K562 (cell line): Measurements from ENCODE around the gene SORBS2.

Experiments used
- BRCA1 ChIP-seq, 2 experiments: fragments of 450-650 bp in 1 of 2; sonication (generic) in 1 of 2; formaldehyde crosslinking in 1 of 2; IDR thresholded peaks; 2 replicates each; pipeline versions ENCODE4 v1.5.0 to v1.6.1; 2017 to 2020; ENCODE audit warnings: mild to moderate bottlenecking in 1 of 2, missing genetic modification reagents in 1 of 2
- EP400 ChIP-seq: fragments of 450-650 bp; IDR thresholded peaks from 2 replicates; pipeline ENCODE4 v1.6.1; 2017; ENCODE audit warnings: antibody characterized with exemption, mild to moderate bottlenecking, moderate library complexity
- FIP1L1 ChIP-seq: fragments of 200-400 bp; formaldehyde crosslinking; IDR thresholded peaks from 2 replicates; pipeline ENCODE4 v1.6.1; 2018; ENCODE audit warnings: mild to moderate bottlenecking, low read depth, low read length; ENCODE audit not compliant: poor library complexity, severe bottlenecking
- GTF2F1 ChIP-seq: IDR thresholded peaks from 2 replicates; pipeline ENCODE4 v1.6.1; 2011; ENCODE audit warnings: low read depth, low read length, improper control_type of control experiment
- KDM2B ChIP-seq: fragments of 250-450 bp; sonication (Bioruptor Pico); IDR thresholded peaks from 2 replicates; pipeline ENCODE4 v1.8.0; 2021; ENCODE audit warnings: mild to moderate bottlenecking, moderate library complexity
- MEF2A ChIP-seq: IDR thresholded peaks from 2 replicates; pipeline ENCODE4 v1.6.1; 2011; ENCODE audit warnings: low read depth, mild to moderate bottlenecking, low read length, moderate library complexity; ENCODE audit not compliant: control insufficient read depth
- POLR2A ChIP-seq: fragments of 450-650 bp; conservative IDR thresholded peaks from 2 replicates; pipeline ENCODE4 v1.6.1; 2016
- RCOR1 ChIP-seq, 2 experiments: IDR thresholded peaks; 2 replicates each; pipeline ENCODE4 v1.6.1; 2012; ENCODE audit warnings: low read depth in 2 of 2, low read length in 2 of 2, borderline replicate concordance in 1 of 2, improper control_type of control experiment in 1 of 2
- XRCC4 ChIP-seq: IDR thresholded peaks from one replicate; pipeline ENCODE4 v1.6.1; 2011; ENCODE audit not compliant: insufficient read depth, insufficient read length; ENCODE audit errors: extremely low read depth
- ZFP36 ChIP-seq: fragments of 150-350 bp; IDR thresholded peaks from 2 replicates; pipeline ENCODE4 v1.6.1; 2018; ENCODE audit warnings: low read length, low read depth; ENCODE audit not compliant: partially characterized antibody
- TF ChIP-seq, protein P1 (sequence below), 3 experiments: IDR thresholded peaks in 2 of 3; conservative IDR thresholded peaks in 1 of 3; 2 replicates each; pipeline ENCODE4 v1.5.1; 2011 to 2012; ENCODE audit warnings: low read length in 3 of 3, mild to moderate bottlenecking in 3 of 3, control low read depth in 2 of 3, improper control_type of control experiment in 1 of 3, inconsistent platforms in 1 of 3, low read depth in 1 of 3, mixed read lengths in 1 of 3, moderate library complexity in 1 of 3; ENCODE audit not compliant: insufficient read depth in 2 of 3
- TF ChIP-seq, protein P2 (sequence below): sonication (generic); formaldehyde crosslinking; IDR thresholded peaks from 2 replicates; pipeline ENCODE4 v1.8.1; 2022; ENCODE audit warnings: missing genetic modification reagents
- TF ChIP-seq, protein P3 (sequence below): fragments of 450-650 bp; formaldehyde crosslinking; IDR thresholded peaks from 2 replicates; pipeline ENCODE4 v1.4.0; 2022; ENCODE audit warnings: missing genetic modification characterization

DNA sequence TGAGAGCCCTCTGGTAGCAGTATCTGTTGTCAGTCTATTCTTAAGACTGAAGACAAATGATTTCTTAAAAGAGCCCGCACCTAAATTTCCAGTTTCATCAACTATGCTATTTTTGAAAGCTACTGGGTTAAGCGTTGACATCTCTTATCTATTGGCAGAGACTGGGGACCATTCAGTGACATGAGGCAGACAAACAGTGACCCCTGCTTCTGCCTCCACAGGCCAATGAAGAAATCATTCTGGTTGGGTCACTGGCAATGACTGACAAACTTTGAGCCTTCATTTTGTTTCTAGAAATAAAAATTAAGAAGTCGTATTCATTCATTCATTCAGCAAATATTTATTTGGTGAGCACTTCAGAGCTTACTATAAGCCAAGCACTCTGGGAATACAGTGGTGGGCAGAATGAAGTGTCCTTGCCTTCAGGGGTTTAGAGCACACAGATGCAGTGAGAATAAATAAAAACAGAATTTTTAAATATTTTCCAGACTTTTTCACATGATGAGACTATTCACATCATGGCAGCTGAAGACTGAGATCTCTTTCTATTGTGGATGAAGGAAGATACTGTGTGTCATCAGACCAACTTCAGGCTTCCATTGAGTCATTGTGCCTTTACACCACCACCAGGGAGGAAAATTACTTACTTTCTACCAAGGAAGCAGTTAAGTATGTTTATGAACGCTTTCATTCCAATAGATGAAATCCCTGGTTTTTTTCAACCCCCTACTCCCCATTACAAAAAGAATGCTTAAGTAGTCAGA lies 36.0 kb downstream of the SORBS2 start:
- no peak for TF ChIP-seq RCOR1 (IDR thresholded peaks at IDR 0.05; ENCODE audit: borderline replicate concordance in 1 of 2, low read depth in 2 of 2, low read length in 2 of 2)
- TF ChIP-seq, protein P1, sequence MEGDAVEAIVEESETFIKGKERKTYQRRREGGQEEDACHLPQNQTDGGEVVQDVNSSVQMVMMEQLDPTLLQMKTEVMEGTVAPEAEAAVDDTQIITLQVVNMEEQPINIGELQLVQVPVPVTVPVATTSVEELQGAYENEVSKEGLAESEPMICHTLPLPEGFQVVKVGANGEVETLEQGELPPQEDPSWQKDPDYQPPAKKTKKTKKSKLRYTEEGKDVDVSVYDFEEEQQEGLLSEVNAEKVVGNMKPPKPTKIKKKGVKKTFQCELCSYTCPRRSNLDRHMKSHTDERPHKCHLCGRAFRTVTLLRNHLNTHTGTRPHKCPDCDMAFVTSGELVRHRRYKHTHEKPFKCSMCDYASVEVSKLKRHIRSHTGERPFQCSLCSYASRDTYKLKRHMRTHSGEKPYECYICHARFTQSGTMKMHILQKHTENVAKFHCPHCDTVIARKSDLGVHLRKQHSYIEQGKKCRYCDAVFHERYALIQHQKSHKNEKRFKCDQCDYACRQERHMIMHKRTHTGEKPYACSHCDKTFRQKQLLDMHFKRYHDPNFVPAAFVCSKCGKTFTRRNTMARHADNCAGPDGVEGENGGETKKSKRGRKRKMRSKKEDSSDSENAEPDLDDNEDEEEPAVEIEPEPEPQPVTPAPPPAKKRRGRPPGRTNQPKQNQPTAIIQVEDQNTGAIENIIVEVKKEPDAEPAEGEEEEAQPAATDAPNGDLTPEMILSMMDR (IDR thresholded peaks at IDR 0.05 in 2 of 3, conservative IDR thresholded peaks at IDR 0.05 in 1 of 3; ENCODE audit: insufficient read depth in 2 of 3, low read depth in 1 of 3, low read length in 3 of 3): no peak
- TF ChIP-seq BRCA1 (IDR thresholded peaks at IDR 0.05): no peak
- no peak for TF ChIP-seq BRCA1 (CRISPR knock-in tag; IDR thresholded peaks at IDR 0.05)
- TF ChIP-seq, protein P2, sequence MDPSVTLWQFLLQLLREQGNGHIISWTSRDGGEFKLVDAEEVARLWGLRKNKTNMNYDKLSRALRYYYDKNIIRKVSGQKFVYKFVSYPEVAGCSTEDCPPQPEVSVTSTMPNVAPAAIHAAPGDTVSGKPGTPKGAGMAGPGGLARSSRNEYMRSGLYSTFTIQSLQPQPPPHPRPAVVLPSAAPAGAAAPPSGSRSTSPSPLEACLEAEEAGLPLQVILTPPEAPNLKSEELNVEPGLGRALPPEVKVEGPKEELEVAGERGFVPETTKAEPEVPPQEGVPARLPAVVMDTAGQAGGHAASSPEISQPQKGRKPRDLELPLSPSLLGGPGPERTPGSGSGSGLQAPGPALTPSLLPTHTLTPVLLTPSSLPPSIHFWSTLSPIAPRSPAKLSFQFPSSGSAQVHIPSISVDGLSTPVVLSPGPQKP (CRISPR knock-in tag): no peak
- TF ChIP-seq, protein P3, sequence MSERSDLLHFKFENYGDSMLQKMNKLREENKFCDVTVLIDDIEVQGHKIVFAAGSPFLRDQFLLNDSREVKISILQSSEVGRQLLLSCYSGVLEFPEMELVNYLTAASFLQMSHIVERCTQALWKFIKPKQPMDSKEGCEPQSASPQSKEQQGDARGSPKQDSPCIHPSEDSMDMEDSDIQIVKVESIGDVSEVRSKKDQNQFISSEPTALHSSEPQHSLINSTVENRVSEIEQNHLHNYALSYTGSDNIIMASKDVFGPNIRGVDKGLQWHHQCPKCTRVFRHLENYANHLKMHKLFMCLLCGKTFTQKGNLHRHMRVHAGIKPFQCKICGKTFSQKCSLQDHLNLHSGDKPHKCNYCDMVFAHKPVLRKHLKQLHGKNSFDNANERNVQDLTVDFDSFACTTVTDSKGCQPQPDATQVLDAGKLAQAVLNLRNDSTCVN (CRISPR knock-in tag): no peak
- TF ChIP-seq KDM2B (CRISPR knock-in tag): no peak
- TF ChIP-seq GTF2F1: no peak
- TF ChIP-seq EP400: no peak
- TF ChIP-seq POLR2A: no peak
- TF ChIP-seq FIP1L1: no peak
- TF ChIP-seq ZFP36: no peak
- no peak for TF ChIP-seq XRCC4
- TF ChIP-seq MEF2A: no peak
